GM08714 (cell line): ENCODE results near the gene USP25.

Source experiments
- H3K4me3 ChIP-seq: fragments of 200-500 bp; sonication (Bioruptor generic); 2 replicates; pipeline ENCODE4 v1.5.1; 2014; ENCODE audit warnings: mild to moderate bottlenecking, low read length, inconsistent platforms
- ZNF274 ChIP-seq: IDR thresholded peaks from 2 replicates; pipeline ENCODE4 v1.6.1; 2012; ENCODE audit warnings: mild to moderate bottlenecking, low read depth, low read length

Gene USP25, protein sequence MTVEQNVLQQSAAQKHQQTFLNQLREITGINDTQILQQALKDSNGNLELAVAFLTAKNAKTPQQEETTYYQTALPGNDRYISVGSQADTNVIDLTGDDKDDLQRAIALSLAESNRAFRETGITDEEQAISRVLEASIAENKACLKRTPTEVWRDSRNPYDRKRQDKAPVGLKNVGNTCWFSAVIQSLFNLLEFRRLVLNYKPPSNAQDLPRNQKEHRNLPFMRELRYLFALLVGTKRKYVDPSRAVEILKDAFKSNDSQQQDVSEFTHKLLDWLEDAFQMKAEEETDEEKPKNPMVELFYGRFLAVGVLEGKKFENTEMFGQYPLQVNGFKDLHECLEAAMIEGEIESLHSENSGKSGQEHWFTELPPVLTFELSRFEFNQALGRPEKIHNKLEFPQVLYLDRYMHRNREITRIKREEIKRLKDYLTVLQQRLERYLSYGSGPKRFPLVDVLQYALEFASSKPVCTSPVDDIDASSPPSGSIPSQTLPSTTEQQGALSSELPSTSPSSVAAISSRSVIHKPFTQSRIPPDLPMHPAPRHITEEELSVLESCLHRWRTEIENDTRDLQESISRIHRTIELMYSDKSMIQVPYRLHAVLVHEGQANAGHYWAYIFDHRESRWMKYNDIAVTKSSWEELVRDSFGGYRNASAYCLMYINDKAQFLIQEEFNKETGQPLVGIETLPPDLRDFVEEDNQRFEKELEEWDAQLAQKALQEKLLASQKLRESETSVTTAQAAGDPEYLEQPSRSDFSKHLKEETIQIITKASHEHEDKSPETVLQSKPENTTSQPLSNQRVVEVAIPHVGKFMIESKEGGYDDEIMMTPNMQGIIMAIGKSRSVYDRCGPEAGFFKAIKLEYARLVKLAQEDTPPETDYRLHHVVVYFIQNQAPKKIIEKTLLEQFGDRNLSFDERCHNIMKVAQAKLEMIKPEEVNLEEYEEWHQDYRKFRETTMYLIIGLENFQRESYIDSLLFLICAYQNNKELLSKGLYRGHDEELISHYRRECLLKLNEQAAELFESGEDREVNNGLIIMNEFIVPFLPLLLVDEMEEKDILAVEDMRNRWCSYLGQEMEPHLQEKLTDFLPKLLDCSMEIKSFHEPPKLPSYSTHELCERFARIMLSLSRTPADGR

DNA sequence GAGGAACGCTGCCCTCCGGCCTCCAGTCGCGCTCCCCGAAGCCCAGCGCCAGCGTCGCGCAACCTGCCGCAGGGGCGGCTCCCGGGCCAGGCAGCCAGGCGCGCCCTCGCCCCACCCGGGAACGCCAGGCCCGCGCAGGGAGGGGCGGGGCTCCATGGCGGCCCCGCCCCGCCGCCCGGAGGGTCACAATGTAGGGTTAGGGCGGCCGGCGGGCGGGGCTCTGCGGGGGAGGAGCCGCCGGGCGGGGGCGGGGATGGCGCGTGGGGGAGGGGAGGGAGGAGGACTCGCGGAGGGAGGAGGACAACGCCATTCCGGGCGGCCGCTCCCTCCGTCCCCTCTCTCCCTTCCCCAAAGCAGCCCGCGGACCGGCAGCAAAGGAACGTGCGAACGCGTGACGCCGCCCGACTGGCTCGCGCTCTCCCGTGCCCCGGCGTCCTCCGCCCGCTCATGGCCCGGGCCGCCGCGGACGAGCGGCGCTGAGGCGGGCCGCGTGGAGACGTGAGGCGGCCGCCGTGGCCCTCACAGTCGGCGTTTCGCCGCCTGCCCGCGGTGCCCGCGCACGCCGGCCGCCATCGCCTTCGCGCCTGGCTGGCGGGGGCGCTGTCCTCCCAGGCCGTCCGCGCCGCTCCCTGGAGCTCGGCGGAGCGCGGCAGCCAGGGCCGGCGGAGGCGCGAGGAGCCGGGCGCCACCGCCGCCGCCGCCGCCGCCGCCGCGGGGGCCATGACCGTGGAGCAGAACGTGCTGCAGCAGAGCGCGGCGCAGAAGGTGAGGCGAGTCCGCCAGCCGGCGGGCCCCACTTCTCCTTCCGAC, at the start of gene USP25:
Gene USP25 (plus strand): TSS at position 309 of the 810 bp plus-strand sequence. CDS start 412 bp downstream, at position 721.
- no peak for TF ChIP-seq ZNF274
- peak within 1 kb of the TSS; percentile 99 for H3K4me3 ChIP-seq

DNA sequence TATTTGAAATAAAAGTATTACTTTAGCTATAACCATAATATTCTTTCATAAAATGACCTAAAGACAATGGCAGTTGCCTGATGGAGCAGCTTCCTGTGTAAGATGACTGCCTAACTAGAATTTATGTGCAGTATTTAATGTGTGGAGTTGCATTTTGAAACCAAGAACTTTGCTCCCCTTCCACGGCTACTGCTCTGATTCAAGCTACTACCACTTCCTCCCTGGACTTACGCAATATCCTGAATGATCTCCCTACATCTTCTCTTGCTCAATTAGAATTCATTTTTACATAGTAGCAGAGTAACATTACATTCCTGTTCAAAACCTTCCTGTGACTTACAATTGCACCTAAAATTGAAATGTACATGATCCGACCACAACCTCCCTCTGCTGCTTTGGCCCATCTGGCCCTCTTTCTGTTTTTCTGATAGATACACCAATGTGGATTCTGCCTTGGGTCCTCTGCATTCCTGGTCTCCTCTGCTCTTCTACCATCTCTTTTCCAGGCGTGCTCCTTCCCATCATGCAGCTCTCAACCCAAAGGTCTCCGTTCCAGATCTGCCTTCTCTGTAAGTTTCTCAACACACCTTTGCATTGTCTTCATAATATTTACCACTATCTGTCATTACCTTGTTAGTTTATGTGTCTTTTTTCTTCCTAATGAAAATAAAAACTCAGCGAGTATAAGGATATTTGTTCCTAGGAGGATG, 47.4 kb upstream of the USP25 start:
- no peak overlapping the region for H3K4me3 ChIP-seq
- no peak for TF ChIP-seq ZNF274

DNA sequence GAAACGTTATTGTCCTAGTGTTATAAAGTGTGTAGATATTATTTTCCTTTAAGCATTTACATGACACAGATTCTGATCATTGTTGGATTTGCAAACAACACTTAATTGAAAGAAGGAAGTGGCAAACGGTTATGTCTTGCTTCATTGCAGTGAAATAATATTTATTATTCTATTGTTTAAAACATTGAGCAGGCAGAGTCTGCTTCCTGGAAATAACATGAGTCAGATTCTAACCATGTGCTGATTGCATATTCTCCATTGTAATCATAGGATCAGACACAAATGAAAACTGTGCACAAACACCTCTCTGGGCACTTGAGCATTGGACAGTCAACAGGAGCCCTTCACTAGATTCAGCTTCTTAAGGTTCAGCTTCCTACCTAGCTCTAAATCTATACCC, 46.8 kb upstream of the USP25 start:
- no peak overlapping the region for H3K4me3 ChIP-seq
- no peak for TF ChIP-seq ZNF274

DNA sequence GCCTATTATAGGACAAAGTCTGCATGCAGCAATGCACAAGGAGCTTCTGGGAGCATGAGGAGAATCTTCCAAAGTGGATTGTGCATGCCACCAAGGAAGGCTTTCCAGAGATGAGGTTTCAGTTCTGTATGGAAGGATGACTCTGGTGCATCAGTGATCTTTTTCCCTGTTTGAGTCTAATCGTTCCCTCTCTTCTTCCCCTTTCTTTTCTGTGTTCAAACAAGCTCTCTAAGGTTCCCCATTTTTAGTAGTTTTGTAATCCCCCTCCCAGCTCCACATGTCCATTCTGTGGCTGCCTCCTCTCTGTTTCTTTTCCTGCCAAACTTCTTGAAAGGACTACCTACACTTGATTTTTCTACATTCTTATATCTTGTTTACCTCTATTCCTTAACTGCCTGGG, 43.3 kb upstream of the USP25 start:
- no peak for TF ChIP-seq ZNF274
- no peak overlapping the region for H3K4me3 ChIP-seq

DNA sequence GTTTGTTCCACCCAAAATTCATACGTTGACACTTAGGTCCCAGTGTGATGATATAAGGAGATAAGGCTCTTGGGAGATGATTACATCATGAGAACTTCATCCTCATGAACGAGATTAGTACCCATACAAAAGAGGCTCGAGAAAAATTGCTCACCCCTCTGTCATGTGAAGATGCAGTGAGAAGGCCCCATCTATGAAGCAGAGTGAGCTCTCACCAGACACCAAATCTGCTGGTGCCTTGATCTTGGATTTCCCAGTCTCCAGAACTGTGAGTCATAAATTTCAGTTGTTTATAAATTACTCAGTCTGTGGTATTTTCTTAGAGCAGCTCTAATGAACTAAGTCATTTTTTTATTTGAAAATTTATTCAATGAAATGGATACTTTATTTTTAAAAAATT, 42.6 kb upstream of the USP25 start:
- no peak for TF ChIP-seq ZNF274
- no peak overlapping the region for H3K4me3 ChIP-seq

DNA sequence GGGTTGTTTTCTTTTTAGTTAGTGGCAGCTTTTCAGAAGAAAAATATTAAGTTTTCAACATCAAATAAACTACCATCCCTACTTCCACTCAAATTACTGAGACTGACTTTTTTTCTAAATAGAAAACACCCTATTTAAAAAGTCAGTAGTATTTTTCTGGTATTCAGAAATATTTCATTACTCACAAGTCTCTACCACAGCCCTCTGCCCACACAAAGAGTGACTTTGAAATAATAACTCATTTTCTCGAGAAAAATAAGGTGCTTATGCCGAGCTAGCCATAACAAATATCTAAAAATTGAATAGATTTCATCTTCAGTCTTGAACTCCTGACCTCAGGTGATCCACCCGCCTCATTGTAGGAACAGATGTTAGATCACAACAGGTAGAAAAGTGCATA, 41.8 kb upstream of the USP25 start:
- no peak for TF ChIP-seq ZNF274
- no peak overlapping the region for H3K4me3 ChIP-seq

DNA sequence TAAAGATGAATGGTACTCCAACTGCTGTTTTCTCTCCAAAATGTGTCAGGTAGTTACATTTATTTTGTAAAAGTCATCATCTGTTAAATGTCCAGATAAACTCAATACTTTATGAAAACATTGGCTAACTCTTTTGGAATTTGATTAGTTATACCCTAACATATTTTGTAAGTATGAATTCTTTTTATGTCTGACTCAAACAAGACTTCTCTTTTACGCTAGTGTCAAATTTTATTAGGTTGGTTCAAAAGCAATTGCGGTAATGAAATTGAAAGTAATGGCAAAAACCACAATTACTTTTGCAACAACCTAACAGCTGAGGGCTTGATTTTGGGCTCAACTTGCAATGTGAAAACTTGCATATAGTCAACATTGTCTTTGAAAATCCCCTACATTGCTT, 41.0 kb upstream of the USP25 start:
- no peak for TF ChIP-seq ZNF274
- H3K4me3 ChIP-seq, result no peak overlapping the region

DNA sequence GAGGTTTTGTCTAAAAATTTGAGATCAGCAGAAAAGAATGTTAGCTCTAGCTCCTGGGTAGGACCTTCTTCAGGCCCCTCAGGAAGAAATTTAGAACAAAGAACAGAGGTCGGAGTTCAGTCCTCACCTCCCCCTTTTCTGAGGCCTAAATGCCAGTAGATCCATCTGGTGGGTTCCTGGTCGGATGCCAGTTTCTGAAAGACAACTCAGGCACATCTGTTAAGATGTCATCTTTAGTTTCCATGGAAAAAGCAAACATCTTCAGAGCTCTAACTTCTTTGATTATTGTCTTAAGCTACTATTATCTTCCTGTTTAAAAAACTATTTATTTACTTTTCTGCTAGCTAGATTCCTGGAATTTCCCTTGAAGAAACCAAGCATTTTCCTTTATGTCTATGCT, 37.1 kb upstream of the USP25 start:
- TF ChIP-seq ZNF274, result no peak
- no peak overlapping the region for H3K4me3 ChIP-seq

DNA sequence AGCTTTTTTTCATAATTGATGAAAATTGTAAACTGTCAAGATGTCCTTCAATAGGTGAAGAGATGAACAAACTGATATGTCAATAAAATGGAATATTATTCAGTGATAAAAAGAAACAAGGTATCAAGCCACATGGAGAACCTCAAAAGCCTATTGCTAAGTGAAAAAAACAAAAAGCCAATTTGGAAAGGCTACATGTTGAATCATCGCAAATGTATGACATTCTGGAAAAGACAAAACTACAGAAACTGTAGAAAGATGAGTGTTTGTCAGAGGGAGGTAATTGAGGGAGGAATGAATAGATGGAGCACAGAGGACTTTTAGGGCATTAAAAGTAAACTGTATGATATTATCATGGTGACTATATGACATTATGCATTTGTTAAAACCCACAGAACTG, 34.5 kb upstream of the USP25 start:
- no peak overlapping the region for H3K4me3 ChIP-seq
- TF ChIP-seq ZNF274, result no peak

DNA sequence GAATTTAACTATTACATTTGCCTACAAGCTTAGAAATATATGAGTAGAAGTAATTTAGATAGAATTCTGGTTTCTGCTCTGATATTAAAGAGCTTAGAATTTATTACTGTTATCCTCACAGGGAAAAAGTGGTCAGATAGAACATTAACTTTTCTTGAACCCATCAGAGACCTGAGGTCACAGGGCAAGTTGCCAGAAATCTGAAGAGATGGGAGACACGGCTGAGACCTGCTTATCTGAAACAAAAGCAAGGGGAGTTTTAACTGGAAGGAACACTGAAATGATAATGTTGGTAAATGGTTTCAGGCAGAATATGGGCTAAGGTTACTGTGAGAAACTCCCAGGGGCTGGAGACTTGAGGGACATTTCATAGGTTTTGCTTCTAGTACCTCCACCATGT, 28.0 kb upstream of the USP25 start:
- H3K4me3 ChIP-seq, result no peak overlapping the region
- no peak for TF ChIP-seq ZNF274

DNA sequence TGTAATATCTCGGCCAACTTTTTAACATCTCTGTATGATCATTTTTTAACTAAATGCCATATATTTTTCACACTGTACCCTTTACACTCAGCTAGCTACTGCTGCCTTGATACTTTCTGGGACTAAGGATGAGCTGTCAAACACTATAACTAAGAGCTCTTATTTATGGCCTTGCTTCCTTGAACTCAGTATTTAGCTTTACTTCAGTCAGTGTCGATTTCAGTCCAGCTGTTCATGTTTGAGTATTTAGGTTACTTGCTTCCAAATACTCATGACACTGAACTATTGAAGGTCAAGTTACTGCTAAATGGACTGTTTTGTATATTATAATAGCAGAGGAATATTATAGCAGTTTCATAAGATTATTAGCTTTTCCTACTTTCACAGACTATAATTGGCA, 25.9 kb upstream of the USP25 start:
- TF ChIP-seq ZNF274, result no peak
- H3K4me3 ChIP-seq, result no peak overlapping the region

DNA sequence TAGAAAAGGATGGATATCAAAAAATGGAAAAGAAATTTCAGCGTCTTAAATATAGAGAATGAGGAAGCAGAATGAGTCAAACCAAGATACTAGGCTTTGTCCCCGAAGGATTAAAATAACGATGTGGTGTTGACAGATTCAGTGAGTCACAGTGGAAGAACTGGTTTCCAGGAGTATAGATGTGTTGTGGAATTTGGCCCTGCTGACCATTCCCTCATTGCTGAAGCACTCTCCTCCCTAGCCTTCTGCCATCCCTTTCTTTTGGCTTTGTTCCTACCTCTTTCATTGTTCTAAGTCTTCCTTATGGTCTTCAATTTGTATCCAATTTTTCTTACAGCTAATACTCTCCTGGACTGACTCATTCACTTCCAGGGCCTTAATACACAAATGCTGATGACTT, 23.1 kb upstream of the USP25 start:
- no peak overlapping the region for H3K4me3 ChIP-seq
- TF ChIP-seq ZNF274, result no peak

DNA sequence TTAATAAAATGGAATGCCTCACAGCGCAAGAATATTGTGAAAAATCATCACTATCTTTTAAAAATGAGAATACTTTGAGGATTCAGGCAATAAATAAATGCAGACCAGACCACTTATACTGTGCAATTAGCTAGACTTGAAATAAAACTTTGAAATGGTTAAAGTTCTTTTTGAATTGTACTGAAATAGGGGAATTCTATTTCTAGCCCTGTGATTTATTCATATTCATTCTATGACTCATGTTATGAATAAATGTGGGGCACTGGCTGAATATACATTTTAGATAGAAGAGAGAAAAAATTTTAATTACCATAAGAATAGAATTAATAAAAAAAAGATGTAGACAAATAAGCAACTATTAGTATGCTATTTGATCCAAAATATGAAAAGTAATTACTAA, 16.4 kb upstream of the USP25 start:
- H3K4me3 ChIP-seq, result no peak overlapping the region
- no peak for TF ChIP-seq ZNF274

DNA sequence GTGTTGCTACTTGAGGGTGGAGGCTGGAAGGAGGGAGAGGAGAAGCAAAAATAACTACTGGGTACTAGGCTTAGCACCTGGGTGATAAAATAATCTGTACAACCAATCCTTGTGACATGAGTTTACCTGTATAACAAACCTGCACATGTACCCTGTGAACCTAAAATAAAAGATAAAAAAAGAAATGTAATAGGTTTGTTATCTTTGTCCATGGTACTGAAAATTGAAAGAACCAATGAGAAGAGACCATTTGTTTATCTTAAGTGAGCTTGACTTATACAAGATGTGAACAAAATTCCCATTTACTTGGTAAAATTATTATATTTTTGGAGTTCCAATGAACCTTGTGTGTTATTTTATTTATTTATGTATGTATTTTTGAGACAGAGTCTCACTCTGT, 11.1 kb upstream of the USP25 start:
- TF ChIP-seq ZNF274, result no peak

More for the DNA sequence above, 11.1 kb upstream of the USP25 start:
- H3K4me3 ChIP-seq, result no peak overlapping the region
